Testis (tissue), 3 donors: Measurements from ENCODE around the gene IL18R1. TPM values are rescaled to one million over a fixed set of nuclear protein-coding genes. Genes with fewer than 3 reads are reported as not detected.

ENCODE experiments used
- DNase-seq: peaks from one replicate; pipeline ENCODE4 v3.0.0-alpha.2; 2019
- H3K27ac ChIP-seq, 2 donors: fragments of 200-600 bp; sonication (generic); one replicate each; pipeline ENCODE4 v1.5.1; 2019
- H3K27me3 ChIP-seq: fragments of 200-600 bp; sonication (generic); one replicate; pipeline ENCODE4 v1.5.1; 2019
- H3K36me3 ChIP-seq: fragments of 200-600 bp; sonication (generic); one replicate; pipeline ENCODE4 v1.5.1; 2017; ENCODE audit warnings: low read depth; ENCODE audit errors: missing control alignments
- H3K4me1 ChIP-seq: fragments of 200-600 bp; sonication (generic); one replicate; pipeline ENCODE4 v1.5.1; 2019
- H3K4me3 ChIP-seq, 2 donors: fragments of 200-600 bp; sonication (generic); one replicate each; pipeline ENCODE4 v1.5.1; 2017 to 2019
- H3K9me3 ChIP-seq: fragments of 200-600 bp; sonication (generic); one replicate; pipeline ENCODE4 v1.5.1; 2017
- CTCF ChIP-seq, 3 experiments: fragments of 450-650 bp in 2 of 3; fragments of 200-600 bp in 1 of 3; sonication (generic) in 1 of 3; IDR thresholded peaks; one replicate each; pipeline ENCODE4 v1.5.1; 2016 to 2019; ENCODE audit warnings: antibody characterized with exemption in 3 of 3, mild to moderate bottlenecking in 2 of 3, moderate library complexity in 1 of 3
- POLR2A ChIP-seq: fragments of 450-650 bp; IDR thresholded peaks from one replicate; pipeline ENCODE4 v1.6.1; 2017; ENCODE audit warnings: antibody characterized with exemption, mild to moderate bottlenecking, moderate library complexity
- WGBS, 2 donors: methylation state at CpG; one replicate each; pipeline ENCODE4 v1.1.5; 2018; 5-methylcytosine and 5-hydroxymethylcytosine counted together
- intact Hi-C: fragments of 100-400 bp; cut with DNase I; formaldehyde crosslinking; loops from one replicate; pipeline ENCODE4 v1.15.1; 2023; ENCODE audit warnings: low total_unique reads
- polyA plus RNA-seq: library from polyadenylated mRNA; stranded (reverse); fragments of 350-450 nt; fragmentation: Illumina TruSeq; extraction: RNeasy Lipid Tissue Mini Kit (QIAGEN cat#74804); gene quantifications from one replicate; pipeline ENCODE4 v1.2.3, GENCODE V29; 2014; ENCODE audit warnings: low read depth, low replicate concordance; ENCODE audit not compliant: insufficient read depth
- total RNA-seq, 2 donors: library from RNA; depleted of rRNA; stranded (reverse); fragments of >200 nt; gene quantifications; one replicate each; pipeline ENCODE4 v1.2.3, GENCODE V29; 2016

IL18R1 gene
- total and polyA plus RNA-seq, 3 donors from 2014 or later: 1.0 to 2.9 (median 1.1) TPM

- 58 to 64% methylated on average over 2 of the region's 2 CpGs for WGBS, 2 donors
- no peaks in the 10 kb centered on the region for H3K9me3 ChIP-seq
- DNase-seq: no peak
- TF ChIP-seq POLR2A: no peak
- TF ChIP-seq CTCF (IDR thresholded peaks at IDR 0.05): no peak
- H3K4me3 ChIP-seq: no peak overlapping the region
- H3K27me3 ChIP-seq: no peaks in the 10 kb centered on the region
- intact Hi-C loops: no loop called here
- H3K27ac ChIP-seq: no peak overlapping the region
- no peaks in the 10 kb centered on the region for H3K4me1 ChIP-seq
- H3K36me3 ChIP-seq: no peaks in the 10 kb centered on the region
Observed at GRCh38 chr2:102357937-102358336, 2.3 kb downstream of the IL18R1 start.

- intact Hi-C loops: no loop called here
- TF ChIP-seq POLR2A: no peak
- no peak for TF ChIP-seq CTCF (IDR thresholded peaks at IDR 0.05)
- 93 to 98% methylated on average over 8 of the region's 8 CpGs for WGBS, 2 donors
- Histone ChIP-seq H3K36me3 (no peaks in the 10 kb centered on the region), H3K4me1 (no peaks in the 10 kb centered on the region), H3K9me3 (no peaks in the 10 kb centered on the region), H3K4me3 (no peak overlapping the region), H3K27me3 (no peaks in the 10 kb centered on the region), H3K27ac (no peak overlapping the region)
- DNase-seq: no peak
Observed at GRCh38 chr2:102358496-102358895, 2.9 kb downstream of the IL18R1 start.

- Histone ChIP-seq H3K4me1 (no peaks in the 10 kb centered on the region), H3K4me3 (no peak overlapping the region), H3K36me3 (no peaks in the 10 kb centered on the region), H3K27ac (no peak overlapping the region), H3K9me3 (no peaks in the 10 kb centered on the region), H3K27me3 (no peaks in the 10 kb centered on the region)
- 92% methylated on average over 3 of the region's 3 CpGs for WGBS, 2 donors
- no peak for TF ChIP-seq CTCF (IDR thresholded peaks at IDR 0.05)
- TF ChIP-seq POLR2A: no peak
- DNase-seq: no peak
- intact Hi-C loops: no loop called here
Observed at GRCh38 chr2:102359527-102359926, 3.9 kb downstream of the IL18R1 start.

GRCh38 chr2:102361632-102362241, 6.1 kb downstream of the IL18R1 start:
- H3K36me3 ChIP-seq: no peaks in the 10 kb centered on the region
- no peak overlapping the region for H3K27ac ChIP-seq
- no peak for TF ChIP-seq CTCF (IDR thresholded peaks at IDR 0.05)
- no peak for TF ChIP-seq POLR2A
- no peaks in the 10 kb centered on the region for H3K4me1 ChIP-seq
- WGBS, 2 donors: 88 to 89% methylated on average over 5 of the region's 5 CpGs
- H3K27me3 ChIP-seq: no peaks in the 10 kb centered on the region
- no peak overlapping the region for H3K4me3 ChIP-seq
- intact Hi-C loops: no loop called here
- no peaks in the 10 kb centered on the region for H3K9me3 ChIP-seq
- no peak for DNase-seq

GRCh38 chr2:102365763-102366162, 10.2 kb downstream of the IL18R1 start:
- Histone ChIP-seq H3K27me3 (no peaks in the 10 kb centered on the region), H3K4me1 (no peaks in the 10 kb centered on the region), H3K27ac (no peak overlapping the region), H3K4me3 (no peak overlapping the region), H3K36me3 (no peaks in the 10 kb centered on the region), H3K9me3 (no peaks in the 10 kb centered on the region)
- DNase-seq: no peak
- WGBS, 2 donors: 83 to 90% methylated on average over 1 of the region's 1 CpG
- no peak for TF ChIP-seq CTCF (IDR thresholded peaks at IDR 0.05)
- TF ChIP-seq POLR2A: no peak
- intact Hi-C loops: no loop called here
